Measurements from ENCODE around the gene CD22.

- TF ChIP-seq CTCF (IDR thresholded peaks at IDR 0.05): no peak
- no peak for TF ChIP-seq POLR2A (IDR thresholded peaks at IDR 0.05)
- no peak for TF ChIP-seq EP300 (IDR thresholded peaks at IDR 0.05)
Measured at GRCh38 chr19:35347930-35348298, 18.9 kb downstream of the CD22 start.

Data from gastroesophageal sphincter (tissue), 3 donors.